ENCODE results near the gene ZNF394. TPM values are rescaled to one million over a fixed set of nuclear protein-coding genes. Genes with fewer than 3 reads are reported as not detected.

The ZNF394 gene
- total RNA-seq, 2 experiments from 2014 or later, result 25.9 to 28.0 TPM

- Mint-ChIP-seq H3K4me3 (no peak overlapping the region), H3K36me3 (ENCODE audit: low read depth) (peaks cover 13% of the 10 kb centered on the region), H3K27me3 (no peaks in the 10 kb centered on the region), H3K4me1 (ENCODE audit: low read depth) (no peaks in the 10 kb centered on the region), H3K27ac (no peak overlapping the region), H3K9me3 (peaks cover 25% of the 10 kb centered on the region)
- DNase-seq (no peak), ATAC-seq (no peak)
- ChIA-PET POLR2A (interaction anchor here (1.3 kb wide), 1 partner anchor 16 kb away, joined by 3 read pairs; no protein-coding TSS in a partner anchor), CTCF (interaction anchor here (1.0 kb wide), 1 partner anchor 9 kb away, joined by 4 read pairs; no protein-coding TSS in a partner anchor)
- intact Hi-C loops (cut with micrococcal nuclease), result no loop called here
- TF ChIP-seq CTCF (IDR thresholded peaks at IDR 0.05), result no peak
These were observed 41.1 kb upstream of the ZNF394 start for GRCh38 chr7:99541212-99541611.

- Mint-ChIP-seq H3K27ac (no peak overlapping the region), H3K4me1 (ENCODE audit: low read depth) (no peaks in the 10 kb centered on the region), H3K27me3 (no peaks in the 10 kb centered on the region), H3K4me3 (no peak overlapping the region), H3K36me3 (ENCODE audit: low read depth) (peaks cover 13% of the 10 kb centered on the region), H3K9me3 (peaks cover 25% of the 10 kb centered on the region)
- CTCF ChIA-PET, result interaction anchor here (1.0 kb wide), 1 partner anchor 9 kb away, joined by 4 read pairs; no protein-coding TSS in a partner anchor
- no peak for TF ChIP-seq CTCF (IDR thresholded peaks at IDR 0.05)
- POLR2A ChIA-PET, result interaction anchor here (0.8 to 1.3 kb wide), 4 partner anchors 15 to 41 kb away, joined by 3 to 4 read pairs (median 3); partner anchors contain the start of gene ZNF394
- no peak for DNase-seq
- no peak for ATAC-seq
- intact Hi-C loops (cut with micrococcal nuclease), result no loop called here
These were observed 40.5 kb upstream of the ZNF394 start for GRCh38 chr7:99540542-99540941.

- CTCF ChIA-PET, result no interaction called here
- Mint-ChIP-seq H3K36me3 (ENCODE audit: low read depth) (peaks cover 15% of the 10 kb centered on the region), H3K27ac (no peak overlapping the region)
These were observed 39.2 kb upstream of the ZNF394 start for GRCh38 chr7:99539213-99539811.

GRCh38 chr7:99535667-99536066 lies 35.6 kb upstream of the ZNF394 start:
- ChIA-PET CTCF (no interaction called here), POLR2A (interaction anchor here (1.3 kb wide), 1 partner anchor 89 kb away, joined by 3 read pairs; no protein-coding TSS in a partner anchor)
- no peaks in the 10 kb centered on the region for H3K4me1 Mint-ChIP-seq (ENCODE audit: low read depth)
- TF ChIP-seq CTCF (IDR thresholded peaks at IDR 0.05), result no peak
- DNase-seq (no peak), ATAC-seq (no peak)
- no peak overlapping the region for H3K4me3 Mint-ChIP-seq
- no peaks in the 10 kb centered on the region for H3K27me3 Mint-ChIP-seq
- H3K9me3 Mint-ChIP-seq, result peaks cover 44% of the 10 kb centered on the region
- intact Hi-C loops (cut with micrococcal nuclease), result no loop called here
- H3K36me3 Mint-ChIP-seq (ENCODE audit: low read depth), result peaks cover 38% of the 10 kb centered on the region
- H3K27ac Mint-ChIP-seq, result no peak overlapping the region

More at GRCh38 chr7:99539213-99539811, 39.2 kb upstream of the ZNF394 start:
- ATAC-seq (no peak), DNase-seq (no peak)
- Mint-ChIP-seq H3K9me3 (peaks cover 25% of the 10 kb centered on the region), H3K4me3 (no peak overlapping the region), H3K4me1 (ENCODE audit: low read depth) (no peaks in the 10 kb centered on the region), H3K27me3 (no peaks in the 10 kb centered on the region)
- POLR2A ChIA-PET, result interaction anchor here (1.2 kb wide), 1 partner anchor 18 kb away, joined by 3 read pairs; no protein-coding TSS in a partner anchor
- intact Hi-C loops (cut with micrococcal nuclease), result no loop called here
- no peak for TF ChIP-seq CTCF (IDR thresholded peaks at IDR 0.05)

GRCh38 chr7:99531354-99531765 lies 31.3 kb upstream of the ZNF394 start:
- ATAC-seq, result no peak
- peaks cover 67% of the 10 kb centered on the region for H3K36me3 Mint-ChIP-seq (ENCODE audit: low read depth)
- DNase-seq, result no peak
- ChIA-PET CTCF (interaction anchor here (1.1 to 1.5 kb wide), 2 partner anchors 9 to 49 kb away, joined by 3 to 4 read pairs; no protein-coding TSS in a partner anchor), POLR2A (no interaction called here)
- H3K27me3 Mint-ChIP-seq, result no peaks in the 10 kb centered on the region
- no peak overlapping the region for H3K4me3 Mint-ChIP-seq
- no peak for TF ChIP-seq CTCF (IDR thresholded peaks at IDR 0.05)
- H3K27ac Mint-ChIP-seq, result no peak overlapping the region
- intact Hi-C loops (cut with micrococcal nuclease), result no loop called here
- peaks cover 46% of the 10 kb centered on the region for H3K9me3 Mint-ChIP-seq
- H3K4me1 Mint-ChIP-seq (ENCODE audit: low read depth), result no peaks in the 10 kb centered on the region
